NCI-H2107 (cell line): ENCODE measurements around the gene TBCK.

Experiments
- DNase-seq: peaks from one replicate; lab custom pipeline; 2025; lab: John Stamatoyannopoulos, UW

Gene TBCK

DNA sequence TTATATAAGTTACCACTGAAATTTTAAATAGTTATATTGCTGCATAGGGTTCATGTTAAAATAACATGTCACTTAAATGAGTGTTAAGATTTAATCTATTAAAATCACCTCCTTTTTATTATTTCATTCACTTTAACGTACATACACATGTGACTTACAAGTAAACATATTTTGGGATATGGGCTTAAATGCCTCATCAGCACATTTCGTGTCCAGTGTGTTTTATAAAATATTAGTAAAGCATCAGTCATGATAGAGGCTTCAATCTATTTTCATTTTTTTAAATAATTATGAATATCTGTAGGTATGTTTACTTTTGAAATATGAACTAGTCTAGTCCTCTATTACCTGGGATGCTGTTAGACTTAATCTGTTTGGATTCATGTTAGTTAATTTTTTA lies 277.1 kb downstream of the TBCK start:
- DNase-seq, result no peak

DNA sequence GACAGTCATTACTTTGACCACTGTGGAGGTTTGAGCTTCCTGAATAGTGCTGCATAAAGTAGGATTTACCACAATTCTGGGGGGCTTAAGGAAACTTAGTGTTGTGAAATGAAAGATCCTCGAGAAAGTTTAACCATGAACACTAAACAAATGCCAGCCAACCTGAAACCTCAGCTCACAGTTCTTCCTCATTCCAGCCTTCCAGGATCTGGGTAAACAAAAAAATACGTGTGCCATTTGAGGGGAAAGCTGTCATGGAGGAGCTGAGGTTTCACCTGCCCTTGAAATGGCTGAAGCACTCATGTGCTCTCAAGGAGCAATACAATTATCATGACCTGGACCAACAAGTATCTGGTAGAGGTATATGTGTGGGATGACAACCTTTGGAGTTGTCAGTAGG lies 278.0 kb downstream of the TBCK start:
- no peak for DNase-seq

DNA sequence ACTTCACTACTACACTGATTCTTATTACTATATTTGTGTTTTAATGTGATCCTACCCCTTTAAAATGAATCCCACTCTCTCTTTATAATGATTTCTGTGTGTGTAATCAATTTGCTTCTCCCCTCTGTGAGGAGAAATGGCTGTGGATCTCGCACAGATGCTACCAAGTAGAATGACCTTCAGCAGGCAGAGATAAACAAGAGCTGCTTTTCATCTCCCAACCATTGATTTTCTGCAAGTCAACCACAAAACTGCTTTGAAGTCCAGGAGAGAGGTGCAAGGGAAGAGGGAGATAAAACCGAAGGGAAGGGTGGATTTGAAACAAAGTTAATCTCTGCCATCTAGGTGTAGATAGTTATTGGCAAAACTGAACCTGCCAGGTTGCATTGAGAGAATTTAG lies 279.2 kb downstream of the TBCK start:
- DNase-seq, result no peak

DNA sequence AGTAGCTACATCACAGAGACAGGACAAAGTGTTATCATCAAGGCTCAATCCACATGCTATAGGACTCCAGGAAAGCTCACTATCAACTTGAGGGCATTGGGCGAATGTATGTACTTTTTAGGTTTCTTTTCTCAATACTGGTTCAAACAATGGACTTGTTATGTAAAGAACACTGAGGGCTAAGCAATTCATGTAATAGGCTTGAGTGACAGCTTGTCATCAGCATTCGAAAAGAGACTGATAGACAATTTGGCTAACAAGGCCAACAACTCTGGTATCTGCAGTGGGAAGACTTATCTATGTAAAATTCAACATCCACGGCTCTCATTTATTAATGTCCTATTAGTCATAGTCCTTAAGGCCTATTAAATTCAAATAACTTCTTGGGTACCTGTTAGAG lies 279.7 kb downstream of the TBCK start:
- no peak for DNase-seq

DNA sequence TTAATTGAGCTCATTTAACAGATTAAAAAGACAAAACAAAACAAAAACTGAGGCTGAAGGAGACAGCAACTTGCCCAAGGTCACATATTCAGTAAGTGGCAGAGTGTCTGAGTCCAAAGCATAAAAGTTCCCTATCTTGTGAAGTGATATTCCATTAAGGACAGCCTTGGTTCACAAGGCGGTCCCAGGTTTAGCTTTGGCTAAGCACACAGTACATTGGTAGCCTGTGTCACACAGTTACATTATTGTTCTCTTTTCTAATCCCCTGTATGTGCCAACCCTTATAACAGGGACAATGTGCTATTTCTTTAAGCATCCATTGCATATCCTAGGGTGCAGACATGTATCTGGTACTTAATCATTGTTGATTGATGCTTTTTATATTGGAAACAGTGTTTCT lies 280.8 kb downstream of the TBCK start:
- DNase-seq, result no peak

DNA sequence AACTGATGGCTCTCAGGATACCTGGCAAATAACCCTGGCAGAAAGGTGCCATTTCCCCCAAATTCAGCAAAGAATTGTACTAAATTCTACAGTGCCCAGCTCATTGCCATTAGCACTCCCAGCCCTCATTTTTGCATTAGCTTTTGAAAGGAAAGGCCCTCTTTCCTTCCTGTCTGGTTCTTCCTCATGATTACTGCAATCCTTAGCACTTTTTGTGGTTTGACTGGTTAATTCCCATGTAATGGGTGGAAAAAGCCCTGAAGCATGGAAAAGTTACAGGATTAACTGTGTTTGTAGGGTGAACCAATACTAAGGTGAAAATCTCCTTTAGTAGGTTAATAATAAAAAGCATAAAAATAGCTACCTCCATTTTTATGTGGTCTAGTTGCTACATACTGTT lies 281.3 kb downstream of the TBCK start:
- no peak for DNase-seq

DNA sequence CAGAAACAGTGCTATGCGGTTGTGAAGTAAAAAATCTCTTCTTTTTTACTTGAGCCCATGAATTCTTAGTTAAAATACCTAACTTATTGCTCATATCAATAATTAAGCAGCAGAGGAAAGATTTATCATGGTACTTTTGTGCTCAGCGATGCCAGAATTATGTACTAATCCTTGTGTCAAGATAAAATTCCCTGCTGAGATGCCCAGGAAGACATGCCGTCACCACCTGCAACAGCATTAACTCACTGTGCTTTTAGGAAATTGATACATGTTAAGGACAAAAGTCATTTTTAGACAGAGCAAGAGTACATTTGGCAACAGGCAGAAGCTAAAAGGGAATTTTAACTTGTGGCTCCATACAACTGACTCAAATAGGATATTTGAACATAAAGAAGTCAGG lies 281.8 kb downstream of the TBCK start:
- DNase-seq, result no peak

DNA sequence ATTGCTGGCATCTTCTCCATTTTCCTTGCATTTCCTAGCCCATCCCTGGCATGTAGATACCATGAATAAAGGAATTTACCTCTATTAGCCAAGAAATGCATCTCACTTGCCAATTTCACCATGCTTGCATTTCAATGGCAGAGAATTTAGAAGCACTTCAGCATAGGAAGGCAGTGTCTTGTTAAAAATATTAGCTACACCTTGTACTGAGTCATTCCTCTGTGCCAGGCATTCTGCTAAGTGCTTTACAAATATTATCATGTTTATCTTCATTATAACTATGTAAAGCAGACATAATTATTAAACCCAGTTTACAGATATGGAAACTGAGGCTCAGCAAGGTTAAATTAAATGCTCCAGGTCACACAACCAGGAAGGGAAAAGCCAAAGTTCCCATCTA lies 282.5 kb downstream of the TBCK start:
- DNase-seq, result no peak

DNA sequence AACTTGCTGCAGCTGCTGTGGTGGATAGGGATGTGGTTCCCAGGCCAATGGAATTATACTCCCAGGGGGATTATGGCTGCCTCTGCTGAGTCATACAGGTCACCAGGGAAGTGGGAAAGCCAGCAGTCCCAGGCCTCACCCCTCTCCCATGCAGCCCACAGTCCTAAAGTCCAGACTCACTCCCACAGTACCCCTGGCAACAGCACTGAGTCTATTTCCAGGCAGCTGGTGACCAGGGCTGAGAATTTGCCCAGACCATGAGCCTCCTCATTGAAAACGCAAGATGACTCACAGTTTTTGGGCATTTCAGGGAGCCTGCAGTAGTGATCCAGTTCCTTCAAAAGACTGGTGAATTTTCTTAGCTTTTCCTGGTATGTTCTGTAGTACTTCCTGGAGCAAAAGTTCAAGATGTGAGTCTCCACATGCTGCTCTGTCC lies 283.1 kb downstream of the TBCK start:
- DNase-seq, result no peak

DNA sequence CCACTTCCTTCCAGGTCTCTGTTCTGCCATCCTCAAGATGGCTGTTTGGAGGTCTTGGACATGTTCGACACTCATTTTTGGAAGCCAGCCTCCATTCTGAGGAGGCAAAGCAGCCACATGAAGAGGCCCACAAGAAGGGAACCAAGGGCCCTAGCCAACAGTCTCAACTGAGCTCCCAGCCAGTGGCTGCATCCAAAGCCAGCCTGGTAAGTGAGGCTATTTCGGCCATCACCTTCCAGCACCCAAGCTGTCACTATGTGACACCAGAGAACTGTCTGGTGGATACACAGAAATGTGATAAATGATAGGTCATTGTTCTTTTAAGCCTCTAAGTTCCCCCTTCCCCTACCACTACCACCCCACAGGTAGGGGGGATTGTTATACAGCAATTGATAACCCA lies 293.6 kb downstream of the TBCK start:
- DNase-seq, result no peak

DNA sequence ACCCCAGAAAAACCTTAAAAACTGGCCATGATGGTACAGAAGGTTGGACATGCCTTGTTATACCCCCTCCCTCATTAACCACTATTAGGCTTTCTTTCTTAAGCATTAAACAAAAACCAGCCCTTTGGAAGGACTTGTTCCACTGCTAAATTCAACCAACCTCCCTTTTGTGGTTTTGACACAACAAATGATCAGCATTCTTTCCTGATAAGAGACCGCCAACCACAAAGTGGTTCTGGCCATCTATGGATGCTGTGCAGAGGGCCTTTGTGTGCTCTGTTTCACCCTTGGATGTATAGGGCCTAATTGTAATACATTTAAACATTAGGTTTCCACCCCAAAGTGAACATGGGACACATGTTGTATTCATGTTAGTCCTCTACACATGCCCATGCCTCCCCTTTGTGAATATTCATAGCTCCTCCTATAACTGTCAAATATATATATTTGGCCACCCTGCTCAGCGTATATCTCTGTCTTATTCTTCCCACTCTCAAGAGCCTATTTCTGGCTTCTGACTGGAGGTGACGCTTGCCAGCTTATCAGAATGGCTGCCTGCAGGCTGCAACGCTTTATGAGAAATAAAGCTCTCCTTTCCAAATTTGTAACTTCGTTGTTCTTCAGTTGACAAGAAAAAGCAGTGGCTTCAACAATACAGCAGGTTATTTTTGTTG lies 294.1 kb downstream of the TBCK start:
- DNase-seq, result no peak

DNA sequence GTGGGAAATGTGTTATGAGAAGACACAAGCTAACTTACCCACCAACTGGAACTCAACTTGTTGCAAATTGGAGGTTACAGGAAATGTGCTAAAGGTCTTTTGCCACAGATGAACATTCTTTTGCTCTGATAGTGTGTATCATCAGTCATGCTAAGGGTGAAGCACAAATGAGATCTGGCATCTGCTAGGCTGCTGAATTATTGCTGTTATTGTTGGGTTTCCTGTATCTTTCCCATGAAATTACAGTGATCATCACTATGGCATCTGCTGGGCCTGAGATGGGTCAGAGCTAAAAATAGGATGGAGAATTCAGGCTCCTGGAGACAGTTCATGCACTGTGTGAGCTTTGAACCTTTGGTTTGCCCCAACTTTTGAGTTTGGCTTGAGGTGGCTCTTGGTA lies 296.2 kb downstream of the TBCK start:
- no peak for DNase-seq

DNA sequence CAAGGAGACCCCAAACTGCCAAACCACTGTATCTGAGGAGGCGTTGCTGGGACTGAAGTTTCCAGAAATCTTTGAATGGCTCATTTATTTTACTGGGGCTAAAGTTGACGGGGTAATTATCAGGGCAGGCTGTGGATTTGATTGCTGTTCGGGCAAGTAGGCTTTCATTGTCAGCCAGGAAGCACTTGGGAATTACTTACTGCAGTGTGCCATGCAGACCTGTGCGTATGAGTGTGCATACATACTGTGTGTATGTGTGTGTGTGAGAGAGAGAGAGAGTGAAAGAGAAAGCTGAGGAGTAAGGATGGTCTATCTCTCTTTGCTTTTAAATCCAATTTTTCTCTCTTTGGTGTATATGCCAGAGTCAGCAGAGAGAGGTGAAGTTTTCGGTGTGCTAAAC lies 298.0 kb downstream of the TBCK start:
- no peak for DNase-seq

DNA sequence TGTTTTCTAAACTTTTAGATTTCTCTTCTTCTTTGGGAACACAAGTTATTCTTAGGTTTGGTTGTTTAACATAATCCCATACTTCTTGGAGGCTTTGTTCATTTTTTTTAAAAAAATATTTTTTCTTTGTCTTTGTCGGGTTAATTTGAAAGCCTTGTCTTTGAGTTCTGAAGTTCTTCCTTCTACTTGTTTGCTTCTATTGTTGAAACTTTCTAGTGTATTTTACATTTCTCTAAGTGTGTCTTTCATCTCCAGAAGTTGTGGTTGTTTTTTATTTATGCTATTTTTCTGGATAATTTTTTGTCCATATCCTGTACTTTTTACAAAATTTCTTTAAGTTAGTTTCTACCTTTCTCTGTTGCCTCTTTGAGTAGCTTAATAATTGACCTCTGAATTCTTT lies 304.6 kb downstream of the TBCK start:
- no peak for DNase-seq

DNA sequence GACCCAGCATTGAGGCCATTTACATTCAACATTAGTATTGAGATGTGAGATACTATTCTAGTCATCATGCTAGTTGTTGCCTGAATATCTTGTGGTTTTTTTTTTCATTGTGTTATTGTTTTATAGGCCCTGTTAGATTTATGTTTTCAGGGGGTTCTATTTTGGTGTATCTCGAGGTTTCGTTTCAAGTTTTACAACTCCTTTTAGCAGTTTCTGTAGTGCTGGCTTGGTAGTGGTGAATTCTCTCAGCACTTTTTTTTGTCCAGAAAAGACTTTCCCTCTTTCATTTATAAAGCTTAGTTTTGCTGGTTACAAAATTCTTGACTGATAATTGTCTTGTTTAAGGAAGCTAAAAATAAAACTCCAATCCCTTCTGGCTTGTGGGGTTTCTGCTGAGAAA lies 305.2 kb downstream of the TBCK start:
- DNase-seq, result no peak

DNA sequence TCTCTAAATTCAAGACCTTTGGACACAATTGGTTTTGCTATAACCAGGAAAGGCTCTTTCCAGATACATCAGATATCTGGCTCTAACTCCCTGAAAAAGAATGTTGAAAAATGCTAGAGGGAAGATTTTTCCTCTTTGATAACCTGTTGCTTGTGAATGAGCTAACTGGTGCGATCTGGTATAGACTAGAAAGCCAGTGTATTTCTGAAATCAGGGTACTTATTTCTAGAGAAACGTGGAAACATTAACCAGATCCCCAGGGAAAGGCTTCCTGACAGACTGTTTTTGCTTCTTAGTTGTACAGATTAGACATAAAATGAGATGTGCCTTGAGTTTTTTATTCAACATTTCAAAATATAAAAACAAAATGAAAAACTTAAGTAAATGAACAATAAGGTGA lies 313.0 kb downstream of the TBCK start:
- no peak for DNase-seq

DNA sequence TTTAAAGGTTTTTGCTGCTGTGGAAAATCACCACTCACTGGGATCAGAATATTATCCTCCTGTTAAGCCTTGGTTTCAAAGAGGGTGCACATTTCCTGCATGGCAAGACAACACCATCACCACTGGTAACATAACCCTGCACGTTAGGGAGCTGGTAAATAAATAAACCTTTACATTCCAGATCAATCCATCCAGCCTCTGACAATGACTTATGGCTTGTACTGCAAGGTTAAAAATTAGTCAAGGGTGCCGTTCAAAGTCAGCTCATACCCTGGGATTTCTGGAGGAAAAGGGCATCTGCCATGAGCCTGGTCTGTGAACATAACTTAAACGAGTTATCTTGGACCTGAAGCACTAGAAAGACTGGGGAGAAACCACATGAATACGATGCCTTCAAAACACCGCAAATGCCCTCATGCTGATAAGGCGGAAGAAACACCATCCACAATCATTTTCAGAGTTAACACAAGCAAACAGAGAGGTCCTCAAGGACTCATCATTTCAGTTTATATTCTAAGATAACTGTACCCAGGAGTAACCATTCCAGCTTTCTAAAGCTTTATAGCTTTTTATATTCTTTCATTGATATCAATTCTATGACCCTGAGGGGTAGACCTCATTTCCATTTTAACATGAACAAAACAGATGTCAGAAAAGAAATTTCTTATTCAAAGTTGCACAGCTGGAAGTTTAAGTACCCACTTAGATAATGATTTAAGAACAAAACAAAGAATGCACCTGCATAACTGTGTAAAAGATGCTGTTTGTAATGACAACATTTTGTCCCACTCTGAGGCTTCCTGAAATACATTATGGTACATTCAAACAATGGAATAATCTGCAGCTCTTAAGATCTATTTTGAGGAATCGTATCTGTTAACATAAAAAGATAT lies 317.6 kb downstream of the TBCK start:
- no peak for DNase-seq

DNA sequence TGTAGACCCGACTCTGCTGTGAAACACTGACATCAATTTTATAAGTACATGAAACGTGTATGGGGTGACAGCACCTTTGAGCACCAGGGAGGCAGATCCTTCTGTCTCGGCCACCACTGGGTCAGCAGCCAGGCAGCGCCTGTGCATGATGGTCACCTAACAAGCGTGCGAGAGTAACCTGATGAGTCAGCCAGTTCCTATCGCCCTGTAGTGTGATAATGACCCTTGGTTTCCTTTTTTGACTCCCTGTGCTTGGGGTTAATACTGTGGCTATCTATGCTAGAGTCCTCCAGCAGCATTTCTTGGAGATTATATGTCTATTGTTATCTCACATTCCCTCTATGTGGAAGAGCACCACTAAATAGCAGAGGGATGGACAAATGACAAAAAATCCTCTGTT lies 319.2 kb downstream of the TBCK start:
- no peak for DNase-seq

DNA sequence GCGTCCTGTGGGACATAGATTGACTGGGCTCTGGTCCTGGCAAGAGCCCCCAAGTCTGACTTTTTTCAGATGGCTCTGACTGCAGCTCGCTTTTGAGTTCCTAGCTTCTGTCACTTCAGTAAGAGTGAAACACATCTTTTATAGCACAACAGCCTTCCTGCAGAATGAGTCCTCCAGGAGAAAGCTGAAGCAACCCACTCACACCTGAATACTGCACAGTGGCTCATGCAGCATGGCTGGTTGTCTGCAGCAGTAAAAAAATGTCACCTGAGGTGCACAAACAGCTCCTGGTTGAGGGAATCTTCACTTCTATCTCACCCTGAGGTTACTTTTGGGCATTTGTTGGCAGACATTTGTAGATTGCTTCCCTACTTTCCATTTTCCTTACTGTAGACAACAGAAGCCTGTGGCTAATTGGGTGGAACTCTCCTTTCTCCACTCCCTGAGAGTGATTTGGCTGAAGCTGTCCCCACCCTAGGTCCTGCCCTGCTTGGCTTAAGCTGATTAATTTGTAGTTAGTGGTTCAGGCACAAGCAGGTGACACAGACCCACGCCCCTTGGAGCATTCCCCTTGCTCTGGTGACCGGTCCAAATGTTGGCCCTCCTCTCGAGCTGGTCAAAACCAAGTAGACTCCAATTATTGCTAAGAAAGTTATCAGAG lies 321.0 kb downstream of the TBCK start:
- no peak for DNase-seq

DNA sequence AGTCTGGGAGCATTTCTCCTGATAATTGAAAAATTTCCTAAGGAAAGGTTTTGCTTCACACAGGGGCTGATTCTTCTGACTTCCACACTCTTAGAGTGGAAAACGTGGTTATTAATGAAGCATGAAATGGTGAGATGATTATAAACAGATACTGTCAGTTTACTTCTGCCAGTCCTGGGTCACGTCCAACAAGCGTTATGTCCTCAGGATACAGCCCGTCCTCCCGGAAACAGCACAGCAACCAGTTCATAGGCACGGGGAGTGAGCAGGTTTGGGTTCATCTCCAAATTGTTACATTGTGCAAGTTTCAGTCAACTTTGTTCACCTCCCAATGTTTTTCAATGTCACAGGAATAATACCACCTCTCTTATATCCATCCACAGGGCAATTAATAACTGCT lies 321.9 kb downstream of the TBCK start:
- DNase-seq, result no peak

DNA sequence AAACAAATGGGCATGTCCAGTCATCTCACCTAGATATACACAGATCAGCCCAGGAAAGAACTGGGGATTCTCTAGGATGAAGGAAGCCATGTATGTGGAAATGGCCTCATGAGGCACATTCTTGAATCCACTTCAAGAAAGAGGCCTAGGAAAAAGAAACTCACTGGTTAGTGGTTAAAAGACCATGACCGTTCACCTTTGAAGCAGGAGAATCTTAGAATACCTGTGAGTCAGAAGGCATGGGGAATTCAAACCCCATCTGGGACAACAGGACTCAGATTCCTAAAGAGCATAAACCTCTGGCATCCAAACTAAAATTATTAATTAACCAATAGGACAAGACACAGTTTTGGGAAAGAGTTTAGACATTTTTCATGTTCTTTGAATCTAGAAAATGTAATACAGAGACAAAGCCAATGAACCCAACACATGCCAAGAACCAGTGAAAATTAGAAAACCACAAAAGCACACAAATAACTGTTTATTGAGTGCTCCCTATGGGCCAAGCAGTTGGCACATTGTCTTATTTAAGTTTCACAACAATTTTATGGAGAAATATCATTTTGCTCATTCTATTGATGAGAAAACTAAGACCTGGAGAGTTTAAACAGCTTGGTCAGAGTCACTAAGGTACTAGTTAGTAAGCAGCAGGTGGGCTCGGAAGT lies 323.2 kb downstream of the TBCK start:
- DNase-seq, result no peak

DNA sequence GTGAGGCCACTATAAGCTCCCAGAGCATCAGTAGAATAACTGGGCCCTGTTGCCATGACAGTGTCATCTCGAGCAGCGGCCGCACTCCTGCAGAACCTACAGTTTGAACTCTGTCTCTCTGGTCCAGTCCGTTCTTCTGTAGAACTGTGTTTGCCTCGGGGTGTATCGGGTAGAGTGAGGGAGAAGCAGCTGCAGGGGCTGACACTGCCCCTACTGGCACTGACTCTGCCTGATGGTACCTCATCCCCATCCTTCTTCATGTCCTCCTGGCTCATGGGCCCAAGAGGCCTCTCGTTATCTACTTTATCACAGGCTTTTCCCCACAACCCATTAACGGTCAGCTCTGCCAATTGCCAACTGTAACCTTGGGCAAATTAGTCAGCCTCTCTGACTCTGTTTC lies 324.3 kb downstream of the TBCK start:
- DNase-seq, result no peak
